ENCODE results near the gene SIGLEC12. TPM values are rescaled to one million over a fixed set of nuclear protein-coding genes. Genes with fewer than 3 reads are reported as not detected.

Gene SIGLEC12
- total and polyA plus RNA-seq, 2 of the 13 experiments (the other 11 are each of a cell fraction or from before 2014, with no cell fraction given): not detected

- Histone ChIP-seq H3K36me3 (replicated peaks in 1 of 2; ENCODE audit: control insufficient read depth in 1 of 2, insufficient read depth in 2 of 2, low read length in 2 of 2) (no peaks in the 10 kb centered on the region), H3K4me3 (replicated peaks in 1 of 3; ENCODE audit: insufficient read depth in 1 of 3, low read depth in 2 of 3, low read length in 3 of 3) (no peak within 1 kb of the TSS), H2AFZ (ENCODE audit: low read length) (no peak within 1 kb of the TSS), H3K9ac (ENCODE audit: insufficient read depth, low read depth, low read length) (no peak within 1 kb of the TSS), H3K4me1 (ENCODE audit: insufficient read depth, low read length) (no peaks in the 10 kb centered on the region), H4K20me1 (ENCODE audit: insufficient read depth, low read length) (no peaks in the 10 kb centered on the region), H3K9me3 (ENCODE audit: low read length) (no peaks in the 10 kb centered on the region), H3K27ac (ENCODE audit: extremely low read length, insufficient read depth, low read length) (no peak within 1 kb of the TSS), H3K27me3 (ENCODE audit: control insufficient read depth in 1 of 2, insufficient read depth in 2 of 2, low read length in 2 of 2) (peaks cover 1 to 5% of the 10 kb centered on the region in 2 experiments; a peak in 2 of 5 replicates), H3K4me2 (ENCODE audit: low read depth, low read length) (no peak within 1 kb of the TSS), H3K79me2 (ENCODE audit: insufficient read depth, low read length) (no peaks in the 10 kb centered on the region)
- no peak for DNase-seq (ENCODE audit: low spot score)
- no TSS peak for BruUV-seq (replicated peaks)
- ChIA-PET POLR2A (no interaction called here), CTCF (ENCODE audit: low intra/inter-chr PET ratio, low total read pairs) (no interaction called here)
- ATAC-seq: no peak
- WGBS (ENCODE audit: low lambda C conversion rate): 3% methylated on average over 11 of the region's 25 CpGs
- no peak for FAIRE-seq
- TF ChIP-seq AGO1 (IDR thresholded peaks at IDR 0.05; ENCODE audit: low read depth, low read length, poor library complexity, severe bottlenecking): no peak
- no peak for TF ChIP-seq NR0B2 (CRISPR knock-in tag; IDR thresholded peaks at IDR 0.05)
- no peak for TF ChIP-seq GABPB1 (CRISPR knock-in tag; IDR thresholded peaks at IDR 0.05)
- no peak for TF ChIP-seq MEF2D (CRISPR knock-in tag; IDR thresholded peaks at IDR 0.05)
- TF ChIP-seq ZNF432 (CRISPR knock-in tag; IDR thresholded peaks at IDR 0.05; ENCODE audit: borderline replicate concordance): no peak
- no peak for TF ChIP-seq SKIL (CRISPR knock-in tag; IDR thresholded peaks at IDR 0.05; ENCODE audit: borderline replicate concordance)
- TF ChIP-seq PITX1 (CRISPR knock-in tag; IDR thresholded peaks at IDR 0.05): no peak
- TF ChIP-seq ZNF879 (CRISPR knock-in tag; IDR thresholded peaks at IDR 0.05): no peak
- TF ChIP-seq ATAD3A (CRISPR knock-in tag; IDR thresholded peaks at IDR 0.05): no peak
- intact Hi-C loops (cut with micrococcal nuclease; ENCODE audit: unreplicated experiment): no loop called here
- in situ Hi-C loops (cut with HindIII; ENCODE audit: extremely low pct_ligation_motif_present, low pct_unique_long_range_greater_than_20kb): no loop called here
These were observed 30.0 kb upstream of the SIGLEC12 start, which contains the start of gene SIGLEC6 for GRCh38 chr19:51531349-51532315. Gene SIGLEC6 (minus strand): TSS chr19:51531670. CDS start chr19:51531648, 22 bp downstream.

Data from HepG2 (cell line).